M059J (cell line): ENCODE results near the gene SIRT7. TPM values are rescaled to one million over a fixed set of nuclear protein-coding genes. Genes with fewer than 3 reads are reported as not detected.

Experiments
- DNase-seq: peaks from one replicate; pipeline ENCODE4 v3.0.0-alpha.2; 2012; ENCODE audit warnings: low read depth
- total RNA-seq: library from RNA; depleted of rRNA; stranded (reverse); fragments of >200 nt; shearing (Covaris generic); gene quantifications from 2 replicates; pipeline ENCODE4 v1.2.3, GENCODE V29; 2014; rRNA removed

SIRT7 gene, protein sequence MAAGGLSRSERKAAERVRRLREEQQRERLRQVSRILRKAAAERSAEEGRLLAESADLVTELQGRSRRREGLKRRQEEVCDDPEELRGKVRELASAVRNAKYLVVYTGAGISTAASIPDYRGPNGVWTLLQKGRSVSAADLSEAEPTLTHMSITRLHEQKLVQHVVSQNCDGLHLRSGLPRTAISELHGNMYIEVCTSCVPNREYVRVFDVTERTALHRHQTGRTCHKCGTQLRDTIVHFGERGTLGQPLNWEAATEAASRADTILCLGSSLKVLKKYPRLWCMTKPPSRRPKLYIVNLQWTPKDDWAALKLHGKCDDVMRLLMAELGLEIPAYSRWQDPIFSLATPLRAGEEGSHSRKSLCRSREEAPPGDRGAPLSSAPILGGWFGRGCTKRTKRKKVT
- total RNA-seq: 13.5 and 22.0 TPM in 2 replicates

DNA sequence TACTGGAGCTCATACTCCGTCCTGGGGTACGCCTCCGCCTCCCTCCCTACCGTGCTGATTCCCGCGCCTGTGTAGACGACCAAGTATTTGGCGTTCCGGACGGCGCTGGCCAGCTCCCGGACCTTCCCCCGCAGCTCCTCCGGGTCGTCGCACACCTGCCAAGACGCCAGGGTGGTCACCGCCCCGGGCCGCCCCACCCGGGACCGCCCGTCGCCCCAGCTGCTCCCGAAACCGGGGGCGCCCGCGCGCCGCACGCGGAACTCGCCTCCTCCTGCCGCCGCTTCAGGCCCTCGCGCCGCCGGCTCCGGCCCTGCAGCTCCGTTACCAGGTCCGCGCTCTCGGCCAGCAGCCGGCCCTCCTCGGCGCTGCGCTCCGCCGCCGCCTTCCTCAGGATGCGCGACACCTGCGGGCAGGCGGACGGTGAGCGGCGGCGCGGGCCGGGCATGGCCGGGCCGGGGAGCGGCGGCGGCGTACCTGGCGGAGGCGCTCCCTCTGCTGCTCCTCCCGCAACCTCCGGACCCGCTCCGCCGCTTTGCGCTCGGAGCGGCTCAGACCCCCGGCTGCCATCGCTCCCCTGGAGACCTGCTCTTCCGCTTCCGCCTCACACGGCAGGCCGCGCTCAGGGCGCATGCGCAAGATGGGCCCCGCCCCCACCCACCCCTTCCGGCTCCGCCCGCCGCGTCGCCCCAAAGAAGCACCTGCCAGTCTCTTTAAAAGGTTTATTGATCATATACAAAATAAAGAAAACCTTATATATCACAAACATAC lies at the start of gene SIRT7:
SIRT7 (minus strand) TSS at position 612 of the 768 bp plus-strand sequence; CDS start at position 567, 45 bp downstream.
- DNase-seq: peak; percentile 65

- DNase-seq: no peak
These were observed 49.2 kb upstream of the SIRT7 start for GRCh38 chr17:81967244-81967532.

- no peak for DNase-seq
These were observed 48.6 kb upstream of the SIRT7 start for GRCh38 chr17:81966343-81967243.

DNA sequence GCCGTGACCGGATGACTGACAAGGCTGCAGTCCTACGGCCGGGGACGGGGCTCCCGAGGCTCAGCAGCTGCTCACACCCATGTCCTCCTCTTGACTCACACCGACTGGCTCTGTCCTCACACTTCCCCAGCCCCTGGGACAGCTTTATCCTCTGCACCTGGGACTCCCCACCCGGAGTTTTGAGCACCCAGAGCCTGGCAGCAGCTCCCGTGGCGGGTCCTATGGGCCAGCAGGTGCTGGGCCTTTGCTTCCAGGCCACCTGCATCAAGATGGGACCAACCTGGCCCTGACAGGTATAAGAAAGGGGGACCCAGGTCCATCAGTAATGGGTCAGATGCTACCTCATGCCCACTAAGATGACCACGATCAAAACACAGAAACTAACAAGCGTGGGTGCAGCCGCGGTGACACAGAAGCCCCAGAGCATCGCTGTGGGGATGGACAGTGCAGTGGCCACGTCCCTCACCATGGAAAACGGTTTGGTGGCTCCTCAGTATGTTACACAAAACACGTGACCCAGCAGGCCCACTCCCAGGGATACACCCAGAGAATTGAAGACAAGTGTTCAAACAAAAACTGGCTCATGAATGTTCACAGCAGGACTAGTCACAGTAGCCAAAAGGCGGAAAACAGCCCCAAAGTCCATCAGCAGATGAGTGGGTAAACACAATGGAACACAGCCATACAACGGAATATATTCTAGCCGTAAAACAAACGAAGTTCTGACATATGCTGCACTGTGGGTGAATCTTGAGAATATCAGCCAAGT lies 46.3 kb upstream of the SIRT7 start:
- DNase-seq: no peak

DNA sequence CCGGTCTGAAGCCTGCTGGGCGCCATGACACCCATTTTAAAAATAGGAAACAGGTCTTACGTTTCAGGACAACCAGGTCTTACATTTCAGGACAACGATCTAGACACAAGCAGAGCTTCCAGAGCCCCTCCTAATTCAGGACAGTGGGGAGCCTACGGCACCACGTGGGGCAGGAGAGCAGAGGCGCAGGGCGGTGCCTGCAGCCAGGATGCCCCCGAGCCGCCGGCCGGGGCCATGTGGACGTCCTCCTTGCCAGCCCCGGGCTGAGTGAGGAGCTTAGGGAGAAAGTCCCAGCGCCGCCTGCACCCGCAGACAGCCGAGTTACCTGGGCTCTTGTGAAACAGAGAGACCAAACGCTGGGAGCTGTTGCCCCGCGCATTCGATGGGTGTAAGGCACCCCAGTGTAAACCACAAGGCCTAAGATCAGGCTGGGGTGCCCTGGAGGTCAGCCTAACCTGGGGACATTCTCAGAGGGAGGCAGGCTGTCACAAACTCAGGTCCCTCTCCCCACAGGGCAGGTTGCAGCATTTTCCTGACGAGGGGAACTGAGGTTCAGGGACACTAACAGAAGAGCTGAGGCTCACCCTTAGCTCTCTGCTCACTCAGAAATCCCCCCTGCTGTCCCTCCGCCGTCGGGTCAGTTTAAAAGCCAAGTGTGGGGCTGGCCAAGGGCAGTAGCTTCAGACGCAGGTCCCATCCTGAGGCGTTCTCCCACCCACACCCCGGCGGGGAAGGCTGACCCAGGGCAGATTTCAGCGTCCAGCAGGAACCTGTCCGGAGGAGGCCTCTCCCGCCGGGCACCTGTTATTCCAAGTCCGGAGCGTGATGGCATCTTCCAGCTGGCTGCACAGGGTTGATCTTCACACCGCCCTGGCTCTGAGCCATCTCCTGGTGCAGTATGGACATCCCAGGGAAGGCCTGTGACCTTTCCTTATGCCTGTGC lies 44.8 kb upstream of the SIRT7 start:
- DNase-seq: no peak

DNA sequence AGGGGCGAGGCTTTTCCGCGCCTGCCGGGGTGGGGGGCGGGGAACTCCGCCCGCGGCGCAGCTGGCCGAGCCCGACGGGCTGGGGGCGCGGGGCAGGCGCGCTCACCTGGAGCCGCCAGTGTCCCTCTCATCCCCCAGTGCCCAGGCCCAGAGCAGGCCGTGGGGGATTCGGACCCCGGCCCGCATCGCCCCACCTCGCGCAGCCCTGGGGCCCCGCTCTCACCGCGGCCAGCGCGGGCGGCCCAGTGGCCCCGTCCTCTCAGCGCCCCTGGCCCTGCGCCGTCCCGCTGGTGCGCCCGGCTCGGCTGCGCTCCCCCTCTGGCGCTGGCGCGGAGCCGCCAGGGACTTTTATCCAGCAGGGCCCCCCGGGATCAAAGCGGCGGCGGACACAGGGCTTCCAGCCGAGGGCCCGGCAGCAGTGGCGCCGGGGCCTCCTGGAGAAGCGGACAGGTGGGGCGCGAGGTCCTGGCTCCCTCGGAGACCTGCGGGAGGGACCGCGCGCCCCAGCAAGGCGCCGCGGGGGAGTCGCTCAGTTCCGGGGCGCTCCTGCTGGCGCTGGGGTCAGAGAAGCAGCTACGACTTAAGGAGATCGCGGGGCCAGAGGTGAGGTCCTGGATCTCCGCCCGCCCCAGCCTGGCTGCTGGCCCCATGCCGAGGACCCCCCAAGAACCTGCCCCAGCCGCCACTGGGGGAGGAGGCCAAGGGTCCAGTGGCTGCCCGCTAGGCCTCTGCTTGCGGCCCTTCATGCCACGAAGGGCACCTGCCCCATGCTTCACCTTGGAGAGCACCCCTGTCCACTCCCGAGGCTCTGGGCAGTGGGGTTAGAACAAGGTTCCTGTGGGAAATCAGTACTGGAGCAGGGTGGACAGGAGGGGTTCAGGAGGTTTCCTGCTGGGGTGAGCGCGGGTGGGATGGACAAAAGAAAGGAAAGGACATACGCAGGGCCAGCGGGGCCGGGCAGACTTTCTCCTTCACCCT lies 43.8 kb upstream of the SIRT7 start:
- DNase-seq: no peak

DNA sequence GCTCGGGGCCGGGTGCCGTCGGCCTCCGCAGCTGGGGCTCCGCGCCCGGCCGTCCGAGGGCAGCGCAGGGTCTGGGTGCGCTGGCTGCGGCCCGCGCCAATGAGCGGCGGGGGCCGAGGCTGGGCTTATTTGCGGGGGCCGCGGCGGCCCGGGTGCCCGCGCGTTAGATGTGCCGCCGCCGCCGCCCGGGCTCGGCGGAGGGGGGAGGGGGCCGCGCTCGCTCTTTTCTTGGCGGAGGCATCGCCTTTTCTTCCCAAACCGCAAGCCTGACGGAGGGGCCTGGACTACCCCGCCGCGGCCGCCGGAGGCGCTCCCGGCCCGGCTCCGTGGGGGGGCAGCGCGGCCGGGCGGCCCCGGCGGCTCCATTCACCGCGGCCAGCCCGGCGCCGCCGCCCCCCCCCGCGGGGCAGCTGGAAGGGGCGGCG lies 43.1 kb upstream of the SIRT7 start, which contains the start of gene NOTUM:
NOTUM (minus strand) TSS at position 101 of the 425 bp plus-strand sequence. CDS start 278 bp downstream, outside the sequence.
- DNase-seq: peak; percentile 49

- no peak for DNase-seq
These were observed 42.4 kb upstream of the SIRT7 start for GRCh38 chr17:81960130-81960958.

- DNase-seq: peak; percentile 41
These were observed 41.6 kb upstream of the SIRT7 start for GRCh38 chr17:81959362-81960129.

GRCh38 chr17:81958633-81959342 lies 40.8 kb upstream of the SIRT7 start:
- DNase-seq: no peak

DNA sequence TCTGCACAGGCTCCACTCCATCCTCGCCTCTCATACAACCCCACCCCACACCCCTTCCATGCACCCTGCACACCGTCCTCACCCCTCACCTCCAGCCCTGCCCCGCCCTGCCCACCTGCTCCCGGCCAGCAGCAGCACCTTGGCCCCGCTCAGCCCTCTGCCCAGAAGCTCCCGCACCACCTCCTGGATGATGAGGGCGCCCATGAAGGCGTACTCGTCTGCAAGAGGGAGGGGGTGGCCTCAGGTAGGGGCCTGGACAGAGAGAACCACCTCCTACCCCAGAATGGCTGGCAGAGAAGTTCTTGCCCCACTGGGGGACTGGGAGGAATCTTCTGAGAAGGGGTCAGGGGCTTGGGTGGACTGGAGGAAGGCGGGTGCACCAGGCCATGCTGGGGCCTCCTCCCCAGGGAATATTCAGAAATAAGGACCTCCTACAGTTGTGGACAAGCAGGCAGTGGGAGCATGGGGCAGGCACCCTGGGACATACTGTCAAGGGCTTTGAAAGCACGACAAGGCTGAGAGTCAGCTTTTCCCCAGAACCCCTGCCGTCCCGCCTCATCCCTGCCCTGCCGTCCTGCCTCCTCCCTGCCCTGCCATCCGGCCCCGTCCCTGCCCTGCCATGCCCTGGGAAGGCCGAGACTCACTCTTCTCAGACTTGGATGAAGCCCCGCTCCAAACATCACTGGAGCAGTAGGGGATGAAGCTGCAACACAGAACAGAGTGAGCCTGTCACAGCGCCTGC lies 39.9 kb upstream of the SIRT7 start:
- DNase-seq: no peak

DNA sequence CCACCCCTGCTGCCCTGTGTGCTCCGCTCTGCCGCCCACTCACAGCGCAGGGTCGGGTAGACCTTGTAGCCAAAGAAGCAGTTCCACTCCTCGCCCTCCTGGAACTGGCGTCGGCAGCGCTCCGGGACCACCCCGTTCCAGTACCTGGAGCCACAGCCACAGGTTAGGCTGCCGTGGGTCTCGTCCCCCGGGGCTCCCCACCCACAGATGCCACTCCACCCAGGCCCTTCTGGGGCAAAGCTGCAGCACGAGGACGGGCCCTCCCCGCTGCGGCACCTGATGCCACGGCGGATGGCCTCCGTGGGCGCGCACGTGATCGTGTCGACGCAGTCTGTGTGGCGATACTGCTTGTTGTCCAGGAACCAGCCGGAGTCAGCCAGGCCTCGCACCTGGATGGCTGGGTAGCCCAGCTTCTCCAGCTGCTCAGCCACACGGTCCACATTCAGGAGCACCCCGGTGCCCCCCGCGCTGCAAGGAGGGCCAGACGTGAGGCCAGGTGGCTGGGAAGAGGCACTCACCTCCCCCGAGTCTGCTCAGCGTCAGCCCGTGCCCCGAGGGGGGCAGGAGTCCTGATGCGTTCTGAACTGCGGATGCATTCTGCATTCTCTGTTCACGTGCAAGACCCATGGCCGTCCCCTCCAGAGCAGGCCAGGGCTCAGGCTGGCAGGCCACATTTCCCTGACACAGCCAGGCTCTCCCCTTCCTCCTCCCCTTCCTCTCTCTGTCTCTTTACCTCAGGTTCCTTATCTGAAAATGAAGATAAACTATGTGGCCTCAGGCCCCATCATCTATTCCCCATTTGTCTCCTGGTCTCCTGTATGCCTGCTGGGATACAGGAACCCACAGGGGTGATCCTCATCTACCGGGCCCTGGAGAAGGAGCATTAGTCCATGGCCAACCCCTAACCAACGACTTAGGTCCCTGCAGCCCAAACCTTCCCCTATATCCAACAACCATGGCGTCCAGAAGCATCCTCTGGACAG lies 38.9 kb upstream of the SIRT7 start:
- DNase-seq: no peak

- no peak for DNase-seq
These were observed 38.0 kb upstream of the SIRT7 start for GRCh38 chr17:81955756-81956544.
